ENCODE data around the gene HSP90AB1.

GRCh38 chr6:44264154-44265006 is 17.5 kb downstream of the HSP90AB1 start:
- no peak for TF ChIP-seq REST (IDR thresholded peaks at IDR 0.05; ENCODE audit: insufficient read depth in 1 of 2, low read depth in 2 of 2, low read length in 2 of 2)
- no peak for TF ChIP-seq POLR2AphosphoS5 (IDR thresholded peaks at IDR 0.05; ENCODE audit: low read depth, low read length)
- TF ChIP-seq SIN3A (IDR thresholded peaks at IDR 0.05; ENCODE audit: borderline replicate concordance, insufficient read depth, low read length), result no peak; the same call in 1 of the 2 replicates
